ENCODE data around the gene BAZ2A.

The BAZ2A gene

GRCh38 chr12:56634837-56635791 is 5.0 kb upstream of the BAZ2A start:
- DNase-seq = peak; percentile 71

GRCh38 chr12:56634242-56634836 is 4.2 kb upstream of the BAZ2A start:
- DNase-seq = peak; percentile 34

- DNase-seq = no peak
Measured at GRCh38 chr12:56633468-56634241, 3.5 kb upstream of the BAZ2A start.

- DNase-seq = no peak
Measured at GRCh38 chr12:56632701-56633467, 2.8 kb upstream of the BAZ2A start.

- DNase-seq = peak; percentile 64
Measured at GRCh38 chr12:56631790-56632700, 1.9 kb upstream of the BAZ2A start.

GRCh38 chr12:56629459-56630179 is 507 bp downstream of the BAZ2A start:
- DNase-seq = peak; percentile 62

- DNase-seq = peak; percentile 62
Measured at GRCh38 chr12:56628671-56629458, 1.3 kb downstream of the BAZ2A start.

GRCh38 chr12:56626701-56627100 is 3.4 kb downstream of the BAZ2A start:
- no peak for DNase-seq

GRCh38 chr12:56622535-56622934 is 7.6 kb downstream of the BAZ2A start:
- DNase-seq = no peak

GRCh38 chr12:56616925-56617324 is 13.2 kb downstream of the BAZ2A start:
- no peak for DNase-seq

- DNase-seq = no peak
Measured at GRCh38 chr12:56616244-56616643, 13.9 kb downstream of the BAZ2A start.

GRCh38 chr12:56614627-56615026 is 15.5 kb downstream of the BAZ2A start:
- DNase-seq = no peak

GRCh38 chr12:56604355-56604754 is 25.8 kb downstream of the BAZ2A start:
- DNase-seq = no peak

GRCh38 chr12:56602239-56602638 is 27.9 kb downstream of the BAZ2A start:
- DNase-seq = no peak

GRCh38 chr12:56601503-56601902 is 28.6 kb downstream of the BAZ2A start:
- peak; percentile 8 for DNase-seq

- DNase-seq = no peak
Measured at GRCh38 chr12:56600753-56601152, 29.4 kb downstream of the BAZ2A start.

- DNase-seq = no peak
Measured at GRCh38 chr12:56599797-56600196, 30.3 kb downstream of the BAZ2A start.

GRCh38 chr12:56599041-56599440 is 31.1 kb downstream of the BAZ2A start:
- DNase-seq = no peak

GRCh38 chr12:56596815-56597214 is 33.3 kb downstream of the BAZ2A start:
- DNase-seq = no peak

Measured in activated naive CD4-positive, alpha-beta T cell treated with Interleukin-2 at 50 U/mL for 16 hours (primary cell).